GM12874 (cell line): Measurements from ENCODE around the gene ELF4.

Source experiments
- TF ChIP-seq, protein P1 (sequence below): IDR thresholded peaks from 2 replicates; pipeline ENCODE4 v1.5.1; 2011; ENCODE audit warnings: low read depth, mild to moderate bottlenecking, control low read depth, low read length, moderate library complexity; ENCODE audit not compliant: insufficient read depth

The ELF4 gene

DNA sequence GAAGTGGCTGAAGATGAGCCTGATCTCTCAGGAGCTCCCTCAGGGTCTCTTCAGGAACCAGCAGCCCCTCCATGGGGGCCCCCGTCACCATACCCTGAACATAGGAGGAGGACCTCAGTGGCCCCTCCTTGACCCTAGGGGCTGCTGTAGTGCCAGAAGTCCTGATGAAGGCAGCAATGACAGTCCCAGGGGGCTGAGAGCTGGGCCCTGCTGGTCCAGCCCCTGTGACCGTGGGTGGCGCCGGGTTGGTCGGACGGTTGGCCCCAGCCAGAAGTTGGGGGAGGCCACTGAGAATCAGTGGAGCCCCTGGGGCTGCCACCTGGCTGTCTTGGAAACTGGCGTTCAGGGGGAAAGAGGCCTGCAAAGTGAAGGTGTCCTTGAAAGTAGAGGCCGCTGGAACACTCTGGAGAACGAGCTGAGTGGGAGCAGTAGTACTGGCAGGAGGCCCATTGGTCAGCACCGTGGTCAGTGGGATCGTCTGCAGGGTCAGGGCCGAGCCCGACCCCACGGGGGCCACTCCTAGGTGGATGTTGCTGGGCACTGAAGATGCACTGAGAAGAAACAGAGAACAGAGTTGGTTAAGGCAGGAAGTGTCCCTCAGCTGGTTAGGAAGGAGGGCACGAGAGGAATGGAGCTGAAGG, 43.2 kb downstream of the ELF4 start:
- TF ChIP-seq, protein P1, sequence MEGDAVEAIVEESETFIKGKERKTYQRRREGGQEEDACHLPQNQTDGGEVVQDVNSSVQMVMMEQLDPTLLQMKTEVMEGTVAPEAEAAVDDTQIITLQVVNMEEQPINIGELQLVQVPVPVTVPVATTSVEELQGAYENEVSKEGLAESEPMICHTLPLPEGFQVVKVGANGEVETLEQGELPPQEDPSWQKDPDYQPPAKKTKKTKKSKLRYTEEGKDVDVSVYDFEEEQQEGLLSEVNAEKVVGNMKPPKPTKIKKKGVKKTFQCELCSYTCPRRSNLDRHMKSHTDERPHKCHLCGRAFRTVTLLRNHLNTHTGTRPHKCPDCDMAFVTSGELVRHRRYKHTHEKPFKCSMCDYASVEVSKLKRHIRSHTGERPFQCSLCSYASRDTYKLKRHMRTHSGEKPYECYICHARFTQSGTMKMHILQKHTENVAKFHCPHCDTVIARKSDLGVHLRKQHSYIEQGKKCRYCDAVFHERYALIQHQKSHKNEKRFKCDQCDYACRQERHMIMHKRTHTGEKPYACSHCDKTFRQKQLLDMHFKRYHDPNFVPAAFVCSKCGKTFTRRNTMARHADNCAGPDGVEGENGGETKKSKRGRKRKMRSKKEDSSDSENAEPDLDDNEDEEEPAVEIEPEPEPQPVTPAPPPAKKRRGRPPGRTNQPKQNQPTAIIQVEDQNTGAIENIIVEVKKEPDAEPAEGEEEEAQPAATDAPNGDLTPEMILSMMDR, result no peak

DNA sequence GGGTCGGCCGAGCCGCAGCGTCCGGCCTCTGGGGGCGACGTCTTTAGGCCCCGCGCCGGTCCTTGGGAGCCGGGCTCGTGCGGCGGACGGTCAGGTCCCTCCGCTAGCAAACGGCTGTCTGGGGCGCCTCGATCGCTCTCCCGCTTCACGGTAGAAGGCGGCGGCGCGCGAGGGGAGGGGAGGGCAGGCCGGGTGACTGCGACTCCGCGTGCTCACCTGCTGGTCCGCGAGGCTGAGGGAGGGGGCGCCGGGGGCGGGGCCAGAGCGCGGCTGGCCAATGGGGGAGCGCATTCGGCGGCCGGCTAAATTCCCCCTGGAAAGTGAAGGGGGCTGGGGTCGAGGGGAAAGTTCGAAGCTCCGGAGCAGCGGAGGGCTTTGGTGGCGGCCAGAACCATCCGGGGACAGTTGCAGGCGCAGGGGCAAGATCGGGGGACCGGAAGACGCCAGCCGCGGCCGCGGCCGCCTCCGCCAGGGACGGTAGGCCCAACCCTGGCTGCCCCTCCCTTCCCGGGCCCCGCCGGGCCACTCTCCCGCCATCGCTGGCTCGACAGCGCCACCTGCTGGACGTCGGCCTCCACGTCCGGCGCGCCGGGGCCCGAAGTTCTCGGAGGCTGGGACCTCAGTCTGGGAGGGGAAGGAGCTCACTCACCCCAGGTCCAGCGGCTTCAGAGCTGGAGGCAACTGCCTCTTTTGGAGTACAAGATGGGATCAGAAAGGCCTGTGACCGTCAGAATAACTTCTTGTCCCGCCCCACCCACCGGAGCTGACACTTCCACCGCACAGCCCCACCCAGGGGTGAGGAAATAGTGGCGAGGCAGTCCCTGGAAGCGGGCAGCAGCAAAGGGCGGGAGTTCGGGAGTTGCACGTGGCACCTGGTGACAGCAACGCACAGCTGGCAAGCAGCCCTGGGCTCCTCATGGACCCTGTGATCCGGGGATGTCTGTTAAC, 49.9 kb downstream of the ELF4 start:
- TF ChIP-seq, protein P1, result peak; percentile 77

DNA sequence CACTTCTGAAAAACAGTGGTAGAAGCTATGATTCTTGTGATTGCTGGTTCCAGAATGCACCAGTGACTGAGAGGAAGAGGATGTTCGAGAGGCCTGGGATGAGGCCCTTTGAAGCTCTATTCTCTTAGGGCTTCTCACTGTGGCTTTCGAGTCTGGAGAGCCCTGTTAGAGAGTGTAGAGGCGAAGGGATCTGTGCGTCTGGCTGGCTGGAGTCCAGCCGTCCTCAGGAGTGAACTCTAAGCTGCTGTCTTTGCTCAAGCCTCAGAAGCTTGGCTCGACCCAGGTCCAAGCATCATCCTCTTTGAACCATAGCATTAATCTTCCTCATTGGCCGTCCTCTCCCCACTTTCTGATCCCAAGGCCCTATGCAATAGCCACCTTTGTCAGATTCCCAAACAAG, 51.6 kb downstream of the ELF4 start:
- TF ChIP-seq, protein P1, result no peak

DNA sequence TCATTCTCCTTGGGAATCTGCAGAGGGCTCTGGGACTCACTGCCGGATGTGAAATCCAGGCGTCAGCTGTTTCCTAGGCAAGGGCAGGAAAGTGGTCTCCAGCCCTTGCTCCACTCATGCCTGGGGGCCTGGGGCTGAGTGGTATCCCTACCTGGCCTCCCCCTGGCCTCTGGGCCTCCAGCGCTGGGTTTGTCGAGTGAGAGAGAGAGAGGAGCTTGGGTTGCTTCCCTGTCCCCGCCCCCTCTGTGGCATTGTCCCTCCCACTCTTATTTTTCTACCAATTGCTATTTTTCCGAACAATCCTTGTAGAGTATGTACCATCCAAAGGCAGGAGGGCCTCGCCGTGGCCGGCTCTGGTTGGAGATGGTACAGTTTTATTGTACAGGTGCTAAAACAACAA, 53.1 kb downstream of the ELF4 start:
- TF ChIP-seq, protein P1, result no peak

DNA sequence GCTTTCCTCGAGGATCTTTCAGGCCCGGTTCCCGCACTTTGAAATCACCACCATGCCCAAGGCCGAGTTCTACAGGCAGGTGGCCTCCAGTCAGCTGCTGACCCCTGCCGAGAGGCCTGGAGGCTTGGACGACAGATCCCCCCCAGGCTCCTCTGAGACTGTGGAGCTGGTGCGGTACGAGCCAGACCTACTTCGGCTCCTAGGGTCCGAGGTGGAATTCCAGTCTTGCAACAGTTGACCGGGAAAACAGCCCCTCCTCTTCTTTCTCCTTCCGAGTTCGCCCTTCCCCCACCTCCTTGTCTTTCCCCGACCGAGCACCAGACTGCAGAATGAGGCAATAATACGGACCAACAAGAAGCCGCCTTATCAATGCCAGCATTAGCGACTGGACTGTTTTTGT, 54.4 kb downstream of the ELF4 start:
- TF ChIP-seq, protein P1, result no peak

DNA sequence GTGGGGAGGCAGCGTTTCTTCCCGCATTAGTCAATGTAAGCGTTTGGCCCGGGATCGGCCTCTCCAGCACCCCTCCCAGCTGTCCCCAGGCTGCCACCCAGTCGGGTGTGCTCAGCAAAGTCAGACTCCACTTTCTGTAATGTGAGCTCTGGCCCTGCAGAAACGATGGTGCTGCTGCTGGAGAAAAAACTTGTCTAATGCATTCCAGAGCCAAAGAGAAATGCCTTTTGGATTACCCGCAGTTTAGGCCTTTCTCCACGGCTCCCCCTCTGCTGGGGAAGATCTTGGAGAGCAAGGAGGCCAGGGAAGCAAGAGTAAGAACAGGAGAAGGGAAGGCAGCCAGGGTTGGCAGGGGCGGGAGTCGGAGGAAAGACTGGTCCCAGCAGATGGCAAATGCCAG, 55.2 kb downstream of the ELF4 start:
- TF ChIP-seq, protein P1, result no peak

DNA sequence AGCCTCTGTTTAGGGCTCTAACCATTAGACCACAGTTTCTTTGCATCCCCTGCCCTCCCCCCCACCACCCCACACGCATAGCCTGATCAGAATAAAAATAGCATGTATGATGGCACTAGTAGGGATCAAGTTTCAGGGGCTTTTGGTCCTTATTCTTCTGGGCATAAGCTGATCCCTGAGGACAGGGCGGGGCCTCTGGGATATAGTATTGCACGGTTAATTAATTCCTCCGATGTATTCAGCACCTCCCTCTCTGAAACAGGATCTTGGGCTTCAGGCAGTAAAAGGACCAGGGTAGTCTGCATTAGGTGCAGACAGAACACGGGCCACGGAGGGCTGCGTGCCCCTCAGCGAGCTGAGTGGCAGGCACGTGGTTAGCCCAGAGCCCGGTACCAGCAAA, 57.1 kb downstream of the ELF4 start:
- TF ChIP-seq, protein P1, result no peak
